ENCODE results near the gene INTS11. TPM values are rescaled to one million over a fixed set of nuclear protein-coding genes. Genes with fewer than 3 reads are reported as not detected.

The INTS11 gene
- polyA plus RNA-seq, 1 donor from 2014 or later, result 65.8 TPM

- Mint-ChIP-seq H3K9me3 (no peaks in the 10 kb centered on the region), H3K4me3 (peak overlapping the region in 3 of 4 donors; percentile 64 to 84 (median 80)), H3K27ac (peak overlapping the region in 1 of 3 donors; percentile 72), H3K4me1 (peaks cover 7 to 10% (median 9%) of the 10 kb centered on the region in 3 donors), H3K27me3 (peaks cover 14% of the 10 kb centered on the region), H3K36me3 (no peaks in the 10 kb centered on the region)
These were observed 28.4 kb upstream of the INTS11 start for GRCh38 chr1:1352786-1353388.

GRCh38 chr1:1351511-1352427 is 27.3 kb upstream of the INTS11 start:
- peaks cover 7 to 12% (median 12%) of the 10 kb centered on the region in 3 donors for H3K4me1 Mint-ChIP-seq
- peaks cover 10% of the 10 kb centered on the region for H3K27me3 Mint-ChIP-seq
- no peaks in the 10 kb centered on the region for H3K9me3 Mint-ChIP-seq
- H3K4me3 Mint-ChIP-seq, result peak overlapping the region; percentile 63 to 84 (median 78)
- H3K27ac Mint-ChIP-seq, result peak overlapping the region; percentile 57 to 73 (median 72)
- no peaks in the 10 kb centered on the region for H3K36me3 Mint-ChIP-seq

- Mint-ChIP-seq H3K4me3 (peak within 1 kb of the TSS; percentile 72 to 89 (median 81)), H3K9me3 (no peaks in the 10 kb centered on the region), H3K4me1 (peaks cover 7 to 13% (median 12%) of the 10 kb centered on the region in 3 donors), H3K36me3 (no peaks in the 10 kb centered on the region), H3K27ac (peak within 1 kb of the TSS in 2 of 3 donors; percentile 84 to 88), H3K27me3 (peaks cover 10% of the 10 kb centered on the region)
These were observed 25.0 kb upstream of the INTS11 start, which contains the start of gene DVL1 for GRCh38 chr1:1349256-1350012. DVL1 (minus strand) TSS chr1:1349418; CDS start chr1:1349065, 353 bp downstream.

- Mint-ChIP-seq H3K4me3 (peak overlapping the region; percentile 72 to 89 (median 81)), H3K36me3 (no peaks in the 10 kb centered on the region), H3K4me1 (peaks cover 7 to 13% (median 12%) of the 10 kb centered on the region in 3 donors), H3K27me3 (peaks cover 10% of the 10 kb centered on the region), H3K9me3 (no peaks in the 10 kb centered on the region), H3K27ac (peak overlapping the region in 2 of 3 donors; percentile 84 to 88)
These were observed 24.2 kb upstream of the INTS11 start for GRCh38 chr1:1348420-1349255.

GRCh38 chr1:1347663-1348419 is 23.4 kb upstream of the INTS11 start:
- H3K4me1 Mint-ChIP-seq, result peaks cover 5 to 10% (median 9%) of the 10 kb centered on the region in 3 donors
- H3K27ac Mint-ChIP-seq, result peak overlapping the region in 2 of 3 donors; percentile 84 to 88
- peak overlapping the region; percentile 72 to 89 (median 81) for H3K4me3 Mint-ChIP-seq
- peaks cover 7% of the 10 kb centered on the region for H3K27me3 Mint-ChIP-seq
- H3K36me3 Mint-ChIP-seq, result peaks cover under 1% of the 10 kb centered on the region
- H3K9me3 Mint-ChIP-seq, result no peaks in the 10 kb centered on the region

GRCh38 chr1:1347026-1347595 is 22.7 kb upstream of the INTS11 start:
- H3K9me3 Mint-ChIP-seq, result no peaks in the 10 kb centered on the region
- H3K27me3 Mint-ChIP-seq, result no peaks in the 10 kb centered on the region
- H3K4me1 Mint-ChIP-seq, result peaks cover 0 to 3% (median 3%) of the 10 kb centered on the region in 3 donors
- peak overlapping the region in 1 of 3 donors; percentile 45 for H3K27ac Mint-ChIP-seq
- peaks cover 2% of the 10 kb centered on the region for H3K36me3 Mint-ChIP-seq
- peak overlapping the region; percentile 9 to 77 (median 66) for H3K4me3 Mint-ChIP-seq

GRCh38 chr1:1346501-1346890 is 22.0 kb upstream of the INTS11 start:
- Mint-ChIP-seq H3K9me3 (no peaks in the 10 kb centered on the region), H3K4me1 (peaks cover 0 to 3% (median 3%) of the 10 kb centered on the region in 3 donors), H3K4me3 (peak overlapping the region in 2 of 4 donors; percentile 72 to 73), H3K36me3 (peaks cover 2% of the 10 kb centered on the region), H3K27me3 (no peaks in the 10 kb centered on the region), H3K27ac (peak overlapping the region in 2 of 3 donors; percentile 19 to 45)

- Mint-ChIP-seq H3K9me3 (no peaks in the 10 kb centered on the region), H3K27me3 (no peaks in the 10 kb centered on the region), H3K4me1 (peaks cover 0 to 3% (median 3%) of the 10 kb centered on the region in 3 donors), H3K4me3 (peak overlapping the region in 1 of 4 donors; percentile 73), H3K27ac (peak overlapping the region in 1 of 3 donors; percentile 19), H3K36me3 (peaks cover 2% of the 10 kb centered on the region)
These were observed 21.5 kb upstream of the INTS11 start for GRCh38 chr1:1345860-1346500.

GRCh38 chr1:1345384-1345783 is 20.9 kb upstream of the INTS11 start:
- no peaks in the 10 kb centered on the region for H3K27me3 Mint-ChIP-seq
- peaks cover 4% of the 10 kb centered on the region for H3K36me3 Mint-ChIP-seq
- H3K4me1 Mint-ChIP-seq, result peaks cover 0 to 3% (median 3%) of the 10 kb centered on the region in 3 donors
- H3K9me3 Mint-ChIP-seq, result no peaks in the 10 kb centered on the region
- H3K4me3 Mint-ChIP-seq, result no peak overlapping the region
- H3K27ac Mint-ChIP-seq, result no peak overlapping the region

- Mint-ChIP-seq H3K4me1 (peaks cover 0 to 3% (median 3%) of the 10 kb centered on the region in 3 donors), H3K27ac (no peak overlapping the region), H3K9me3 (no peaks in the 10 kb centered on the region), H3K36me3 (peaks cover 5% of the 10 kb centered on the region), H3K4me3 (no peak overlapping the region), H3K27me3 (no peaks in the 10 kb centered on the region)
These were observed 20.3 kb upstream of the INTS11 start for GRCh38 chr1:1344655-1345361.

GRCh38 chr1:1343811-1344421 is 19.5 kb upstream of the INTS11 start:
- Mint-ChIP-seq H3K36me3 (peaks cover 5% of the 10 kb centered on the region), H3K27ac (no peak overlapping the region), H3K4me3 (no peak overlapping the region), H3K27me3 (no peaks in the 10 kb centered on the region), H3K4me1 (peaks cover 0 to 3% (median 3%) of the 10 kb centered on the region in 3 donors), H3K9me3 (no peaks in the 10 kb centered on the region)

Measured in IgD-negative memory B cell (primary cell).